Aorta (tissue), 5 donors: ENCODE measurements around the gene UBL5. TPM values are rescaled to one million over a fixed set of nuclear protein-coding genes. Genes with fewer than 3 reads are reported as not detected.
"Not testable (repeated sequence)": the region's sequence is repeated elsewhere in the genome, so short reads cannot be mapped to it uniquely, and the experiment has no call there.

Source experiments
- ATAC-seq: fragments of 200-7000 bp; cut with Tn5 transposase; one replicate; pipeline ENCODE4 v1.9.1; 2022; ENCODE audit warnings: moderate library complexity; ENCODE audit not compliant: low FRiP score
- DNase-seq, 2 donors: peaks; one replicate each; pipeline ENCODE4 v3.0.0-alpha.2; 2020
- H3K27ac ChIP-seq, 2 donors: one replicate each; pipeline ENCODE4 v1.5.1; 2013; ENCODE audit warnings: low read length in 2 of 2, mild to moderate bottlenecking in 2 of 2, moderate library complexity in 2 of 2, control low read depth in 1 of 2, inconsistent platforms in 1 of 2, low read depth in 1 of 2
- H3K27me3 ChIP-seq, 2 donors: one replicate each; pipeline ENCODE4 v1.6.1; 2013; ENCODE audit warnings: control low read depth in 1 of 2, low read length in 1 of 2, mild to moderate bottlenecking in 1 of 2, moderate library complexity in 1 of 2; ENCODE audit not compliant: insufficient read depth in 2 of 2, control insufficient read depth in 1 of 2
- H3K36me3 ChIP-seq, 2 donors: one replicate each; pipeline ENCODE4 v1.6.1; 2013; ENCODE audit warnings: control low read depth in 1 of 2, low read length in 1 of 2, mild to moderate bottlenecking in 1 of 2; ENCODE audit not compliant: insufficient read depth in 2 of 2, control insufficient read depth in 1 of 2
- H3K4me1 ChIP-seq, 2 donors: one replicate each; pipeline ENCODE4 v1.6.1; 2013; ENCODE audit warnings: low read length in 2 of 2, control low read depth in 1 of 2, mild to moderate bottlenecking in 1 of 2, moderate library complexity in 1 of 2; ENCODE audit not compliant: insufficient read depth in 2 of 2, control insufficient read depth in 1 of 2
- H3K4me3 ChIP-seq, 2 donors: one replicate each; pipeline ENCODE4 v1.5.1; 2013; ENCODE audit warnings: low read length in 2 of 2, control low read depth in 1 of 2, mild to moderate bottlenecking in 1 of 2
- H3K9me3 ChIP-seq: one replicate; pipeline ENCODE4 v1.6.1; 2013; ENCODE audit warnings: mild to moderate bottlenecking, low read length; ENCODE audit not compliant: control insufficient read depth
- WGBS, 2 donors: extraction: QIAGEN DNeasy Blood & Tissue Kit; methylation state at CpG; one replicate each; pipeline ENCODE4 v1.1.7; 2013; 5-methylcytosine and 5-hydroxymethylcytosine counted together
- intact Hi-C, 2 donors: fragments of 100-400 bp; cut with DNase I; formaldehyde crosslinking; loops; one replicate each; pipeline versions ENCODE4 v1.14.2 to v1.15.0; 2022
- polyA plus RNA-seq, 2 donors: library from polyadenylated mRNA; stranded (reverse); fragments of 200-250 nt; gene quantifications; one replicate each; pipeline ENCODE4 v1.2.3, GENCODE V29; 2013
- total RNA-seq, 2 donors: library from RNA; stranded (reverse); fragmentation: NEBNext Ultra II Directional; extraction: Animal tissue kit (Norgen Biotek cat#: 25700); gene quantifications; one replicate each; pipeline ENCODE4 v1.2.1, GENCODE V29; 2021
- donor health status: healthy with polysubstance abuse.
- donor health status: Bipolar disorder and iron deficiency.
- donor health status: DM: no; HTN: no; CAD: no.
- donor health status: DM: no; HTN: no; CAD: no.
- donor health status: DM: yes; HTN: yes; CAD: no.

Gene UBL5
- total and polyA plus RNA-seq, 4 donors = 207 to 1,147 (median 412) TPM

GRCh38 chr19:9842834-9843625, 15.3 kb downstream of the UBL5 start:
- 96 to 97% methylated on average over 9 of the region's 9 CpGs for WGBS, 2 donors
- Histone ChIP-seq H3K27me3 (no peaks in the 10 kb centered on the region), H3K36me3 (no peaks in the 10 kb centered on the region), H3K4me3 (no peak overlapping the region), H3K27ac (no peak overlapping the region), H3K4me1 (no peaks in the 10 kb centered on the region), H3K9me3 (no peaks in the 10 kb centered on the region)
- ATAC-seq = no peak
- intact Hi-C loops = no loop called here
- no peak for DNase-seq

- H3K36me3 ChIP-seq, H3K4me1 ChIP-seq, intact Hi-C loops, H3K27me3 ChIP-seq, H3K9me3 ChIP-seq, H3K4me3 ChIP-seq, ATAC-seq, H3K27ac ChIP-seq, DNase-seq: not testable (repeated sequence)
- 95 to 96% methylated on average over 12 of the region's 12 CpGs for WGBS, 2 donors
Observed at GRCh38 chr19:9843626-9844273, 16.0 kb downstream of the UBL5 start.

- DNase-seq = peak; percentile 79 to 85
- no peak overlapping the region for H3K27ac ChIP-seq
- no peaks in the 10 kb centered on the region for H3K36me3 ChIP-seq
Observed at GRCh38 chr19:9847087-9847671, 19.5 kb downstream of the UBL5 start.

GRCh38 chr19:9848060-9848459, 20.3 kb downstream of the UBL5 start:
- no peaks in the 10 kb centered on the region for H3K27me3 ChIP-seq
- 68 to 82% methylated on average over 4 of the region's 4 CpGs for WGBS, 2 donors
- H3K36me3 ChIP-seq = no peaks in the 10 kb centered on the region
- H3K4me3 ChIP-seq = no peak overlapping the region
- H3K9me3 ChIP-seq = no peaks in the 10 kb centered on the region
- no peak for ATAC-seq
- no peak for DNase-seq
- no peaks in the 10 kb centered on the region for H3K4me1 ChIP-seq
- no peak overlapping the region for H3K27ac ChIP-seq
- intact Hi-C loops = no loop called here

More at GRCh38 chr19:9847087-9847671, 19.5 kb downstream of the UBL5 start:
- Histone ChIP-seq H3K4me3 (no peak overlapping the region), H3K4me1 (no peaks in the 10 kb centered on the region), H3K27me3 (no peaks in the 10 kb centered on the region), H3K9me3 (no peaks in the 10 kb centered on the region)
- peak; percentile 60 for ATAC-seq
- intact Hi-C loops = no loop called here
- WGBS, 2 donors = 36 to 40% methylated on average over 13 of the region's 13 CpGs

- no peak overlapping the region for H3K27ac ChIP-seq
- no peaks in the 10 kb centered on the region for H3K9me3 ChIP-seq
- DNase-seq (no peak), ATAC-seq (no peak)
- 66 to 74% methylated on average over 21 to 23 of the region's 23 CpGs for WGBS, 2 donors
- H3K27me3 ChIP-seq = no peaks in the 10 kb centered on the region
- no peaks in the 10 kb centered on the region for H3K4me1 ChIP-seq
- H3K36me3 ChIP-seq = no peaks in the 10 kb centered on the region
- H3K4me3 ChIP-seq = no peak overlapping the region
- intact Hi-C loops = no loop called here
Observed at GRCh38 chr19:9848762-9849161, 21.0 kb downstream of the UBL5 start.

- Histone ChIP-seq H3K27me3 (no peaks in the 10 kb centered on the region), H3K9me3 (no peaks in the 10 kb centered on the region), H3K4me3 (no peak overlapping the region), H3K27ac (no peak overlapping the region), H3K4me1 (no peaks in the 10 kb centered on the region), H3K36me3 (no peaks in the 10 kb centered on the region)
- DNase-seq (no peak), ATAC-seq (no peak)
- intact Hi-C loops = no loop called here
- WGBS, 2 donors = 64 to 76% methylated on average over 7 of the region's 7 CpGs
Observed at GRCh38 chr19:9849791-9850190, 22.1 kb downstream of the UBL5 start.

- Histone ChIP-seq H3K27me3 (no peaks in the 10 kb centered on the region), H3K4me1 (no peaks in the 10 kb centered on the region), H3K36me3 (no peaks in the 10 kb centered on the region), H3K4me3 (no peak overlapping the region), H3K9me3 (no peaks in the 10 kb centered on the region), H3K27ac (no peak overlapping the region)
- ATAC-seq (no peak), DNase-seq (no peak)
- 52 to 64% methylated on average over 19 of the region's 19 CpGs for WGBS, 2 donors
- intact Hi-C loops = no loop called here
Observed at GRCh38 chr19:9850235-9850959, 22.7 kb downstream of the UBL5 start.

- H3K27me3 ChIP-seq = no peaks in the 10 kb centered on the region
- 97 to 98% methylated on average over 38 of the region's 38 CpGs for WGBS, 2 donors
- no peaks in the 10 kb centered on the region for H3K4me1 ChIP-seq
- no peaks in the 10 kb centered on the region for H3K9me3 ChIP-seq
- intact Hi-C loops = no loop called here
- H3K36me3 ChIP-seq = no peaks in the 10 kb centered on the region
- peak; percentile 23 for ATAC-seq
- H3K4me3 ChIP-seq = no peak overlapping the region
- no peak for DNase-seq
- no peak overlapping the region for H3K27ac ChIP-seq
Observed at GRCh38 chr19:9854282-9854846, 26.6 kb downstream of the UBL5 start.
